ENCODE results near the gene UBFD1. TPM values are rescaled to one million over a fixed set of nuclear protein-coding genes. Genes with fewer than 3 reads are reported as not detected.
A peak's percentile ranks its signal among the peaks of the same experiment; 100 is the strongest.
"Not testable (repeated sequence)": the region's sequence is repeated elsewhere in the genome, so short reads cannot be mapped to it uniquely, and the experiment has no call there.

UBFD1 gene
- polyA plus RNA-seq, 2 of the 4 experiments (the other 2 are of a cell fraction): 60.0 to 78.0 TPM

DNA sequence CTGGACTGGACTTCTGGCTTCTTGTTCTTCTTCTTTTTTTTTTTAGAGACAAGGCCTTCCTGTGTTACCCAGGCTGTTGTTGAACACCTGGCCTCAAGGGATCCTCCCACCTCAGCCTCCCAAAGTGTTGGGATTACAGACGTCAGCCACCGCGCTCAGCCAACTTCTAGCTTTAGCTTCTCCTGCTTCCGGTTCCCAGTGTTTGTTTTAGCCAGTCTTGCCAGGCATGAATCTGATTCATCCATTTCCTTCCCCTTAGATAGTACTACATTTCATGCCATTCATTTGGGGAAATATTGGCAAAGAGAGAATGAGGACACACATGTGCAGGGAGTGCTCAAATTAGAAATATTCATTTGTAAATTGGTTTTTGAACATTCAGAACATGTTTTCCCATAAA is 50.7 kb downstream of the UBFD1 start:
- TF ChIP-seq HES2 (IDR thresholded peaks at IDR 0.05) (no peak), KDM5A (IDR thresholded peaks at IDR 0.05) (no peak), NFE2L2 (conservative IDR thresholded peaks at IDR 0.05; ENCODE audit: low read length) (no peak), HEYL (CRISPR knock-in tag; IDR thresholded peaks at IDR 0.05) (no peak), SREBF2 (IDR thresholded peaks at IDR 0.05) (no peak)
- Histone ChIP-seq H3K4me2 (peak overlapping the region; percentile 29; the same call in 1 of the 3 replicates), H3K27ac (peak overlapping the region in 1 of 2 experiments; percentile 13; a peak in 2 of 6 replicates), H3K4me1 (peaks cover 12% of the 10 kb centered on the region; the same call in 1 of the 3 replicates), H3K9me3 (no peaks in the 10 kb centered on the region), H3K4me3 (no peak overlapping the region)
- WGBS (ENCODE audit: missing lambda C conversion rate): 27% methylated on average over 4 of the region's 4 CpGs
- DNase-seq (ENCODE audit: low read depth in 1 of 2, low spot score in 1 of 2) (peak in 1 of 2 experiments; percentile 52), FAIRE-seq (no peak), ATAC-seq (peak; percentile 64 to 82; a peak in 5 of 6 replicates)
- POLR2A ChIA-PET: no interaction called here
- CTCF ChIA-PET: interaction anchor here (2.7 kb wide), 1 partner anchor 11 kb away, joined by 10 read pairs; the partner anchor contains the start of gene NDUFAB1

- POLR2A ChIA-PET: no interaction called here
- Histone ChIP-seq H3K27ac (no peak overlapping the region), H3K9me3 (no peaks in the 10 kb centered on the region), H3K4me1 (peaks cover 12% of the 10 kb centered on the region; the same call in 1 of the 3 replicates), H3K4me2 (no peak overlapping the region), H3K4me3 (no peak overlapping the region)
- CTCF ChIA-PET: interaction anchor here (0.8 to 2.7 kb wide), 2 partner anchors 11 to 13 kb away, joined by 3 to 10 read pairs; partner anchors contain the start of gene NDUFAB1
- 98% methylated on average over 1 of the region's 1 CpG for WGBS (ENCODE audit: missing lambda C conversion rate)
- DNase-seq (ENCODE audit: low read depth in 1 of 2, low spot score in 1 of 2): no peak
- FAIRE-seq: no peak
- TF ChIP-seq GATA3 (IDR thresholded peaks at IDR 0.05; ENCODE audit: borderline replicate concordance) (no peak), CHD4 (IDR thresholded peaks at IDR 0.05; ENCODE audit: borderline replicate concordance) (no peak), ZFP36 (IDR thresholded peaks at IDR 0.05; ENCODE audit: borderline replicate concordance, partially characterized antibody) (no peak), POLR2AphosphoS2 (conservative IDR thresholded peaks at IDR 0.05; ENCODE audit: low read length) (no peak), HES2 (IDR thresholded peaks at IDR 0.05) (no peak), HOXA7 (CRISPR knock-in tag; IDR thresholded peaks at IDR 0.05) (no peak), RNF2 (IDR thresholded peaks at IDR 0.05; ENCODE audit: borderline replicate concordance, low read depth) (no peak), RARB (CRISPR knock-in tag; IDR thresholded peaks at IDR 0.05) (no peak), ZC3H11A (IDR thresholded peaks at IDR 0.05) (no peak), TFCP2L1 (CRISPR knock-in tag; IDR thresholded peaks at IDR 0.05) (no peak), CEBPB (IDR thresholded peaks at IDR 0.05) (no peak), JUN (IDR thresholded peaks at IDR 0.05) (no peak), TP53 (CRISPR knock-in tag; IDR thresholded peaks at IDR 0.05) (no peak), RAD21 (conservative IDR thresholded peaks at IDR 0.05 in 1 of 2, IDR thresholded peaks at IDR 0.05 in 1 of 2) (no peak), EHMT2 (IDR thresholded peaks at IDR 0.05; ENCODE audit: low read depth) (no peak), CBX2 (IDR thresholded peaks at IDR 0.05; ENCODE audit: borderline replicate concordance, low read depth) (no peak), SREBF2 (IDR thresholded peaks at IDR 0.05) (no peak)
- TF ChIP-seq, protein P1, sequence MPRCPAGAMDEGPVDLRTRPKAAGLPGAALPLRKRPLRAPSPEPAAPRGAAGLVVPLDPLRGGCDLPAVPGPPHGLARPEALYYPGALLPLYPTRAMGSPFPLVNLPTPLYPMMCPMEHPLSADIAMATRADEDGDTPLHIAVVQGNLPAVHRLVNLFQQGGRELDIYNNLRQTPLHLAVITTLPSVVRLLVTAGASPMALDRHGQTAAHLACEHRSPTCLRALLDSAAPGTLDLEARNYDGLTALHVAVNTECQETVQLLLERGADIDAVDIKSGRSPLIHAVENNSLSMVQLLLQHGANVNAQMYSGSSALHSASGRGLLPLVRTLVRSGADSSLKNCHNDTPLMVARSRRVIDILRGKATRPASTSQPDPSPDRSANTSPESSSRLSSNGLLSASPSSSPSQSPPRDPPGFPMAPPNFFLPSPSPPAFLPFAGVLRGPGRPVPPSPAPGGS (IDR thresholded peaks at IDR 0.05): no peak
- no peak for ATAC-seq
These were observed 52.4 kb downstream of the UBFD1 start for GRCh38 chr16:23609929-23610328.

GRCh38 chr16:23610905-23611304 is 53.4 kb downstream of the UBFD1 start:
- 89% methylated on average over 6 of the region's 6 CpGs for WGBS (ENCODE audit: missing lambda C conversion rate)
- H3K4me1 ChIP-seq: peaks cover 12% of the 10 kb centered on the region; the same call in 1 of the 3 replicates
- H3K27ac ChIP-seq; H3K4me2 ChIP-seq; H3K9me3 ChIP-seq; ATAC-seq; FAIRE-seq; H3K4me3 ChIP-seq; DNase-seq (ENCODE audit: low read depth in 1 of 2, low spot score in 1 of 2); POLR2A ChIA-PET; CTCF ChIA-PET: not testable (repeated sequence)

Data from A549 (cell line).